ENCODE measurements around the gene SGIP1. TPM values are rescaled to one million over a fixed set of nuclear protein-coding genes. Genes with fewer than 3 reads are reported as not detected.
A peak's percentile ranks its signal among the peaks of the same experiment; 100 is the strongest.
"Not testable (repeated sequence)": the region's sequence is repeated elsewhere in the genome, so short reads cannot be mapped to it uniquely, and the experiment has no call there.

The SGIP1 gene
- total RNA-seq, 1 experiment from 2014 or later, result 8.5 TPM

- DNase-seq (ENCODE audit: low read depth), result no peak
- in situ Hi-C loops (cut with HindIII; ENCODE audit: low pct_unique_long_range_greater_than_20kb, low sequenced_read_pairs), result no loop called here
Measured at GRCh38 chr1:66732407-66733166, 198.6 kb downstream of the SGIP1 start.

- DNase-seq (ENCODE audit: low read depth), result no peak
- in situ Hi-C loops (cut with HindIII; ENCODE audit: low pct_unique_long_range_greater_than_20kb, low sequenced_read_pairs), result no loop called here
Measured at GRCh38 chr1:66733348-66734017, 199.5 kb downstream of the SGIP1 start.

- in situ Hi-C loops (cut with HindIII; ENCODE audit: low pct_unique_long_range_greater_than_20kb, low sequenced_read_pairs); DNase-seq (ENCODE audit: low read depth): not testable (repeated sequence)
Measured at GRCh38 chr1:66734531-66734930, 200.6 kb downstream of the SGIP1 start.

GRCh38 chr1:66737836-66738235 is 203.9 kb downstream of the SGIP1 start:
- in situ Hi-C loops (cut with HindIII; ENCODE audit: low pct_unique_long_range_greater_than_20kb, low sequenced_read_pairs), result no loop called here
- no peak for DNase-seq (ENCODE audit: low read depth)

GRCh38 chr1:66739401-66740157 is 205.6 kb downstream of the SGIP1 start:
- in situ Hi-C loops (cut with HindIII; ENCODE audit: low pct_unique_long_range_greater_than_20kb, low sequenced_read_pairs), result no loop called here
- no peak for DNase-seq (ENCODE audit: low read depth)

GRCh38 chr1:66745451-66745850 is 211.5 kb downstream of the SGIP1 start:
- in situ Hi-C loops (cut with HindIII; ENCODE audit: low pct_unique_long_range_greater_than_20kb, low sequenced_read_pairs), result no loop called here

GRCh38 chr1:66747501-66747900 is 213.5 kb downstream of the SGIP1 start:
- in situ Hi-C loops (cut with HindIII; ENCODE audit: low pct_unique_long_range_greater_than_20kb, low sequenced_read_pairs), result no loop called here
- no peak for DNase-seq (ENCODE audit: low read depth)

More at GRCh38 chr1:66745451-66745850, 211.5 kb downstream of the SGIP1 start:
- DNase-seq (ENCODE audit: low read depth), result no peak

GRCh38 chr1:66750577-66750976 is 216.6 kb downstream of the SGIP1 start:
- in situ Hi-C loops (cut with HindIII; ENCODE audit: low pct_unique_long_range_greater_than_20kb, low sequenced_read_pairs), result no loop called here
- no peak for DNase-seq (ENCODE audit: low read depth)

GRCh38 chr1:66751160-66751559 is 217.2 kb downstream of the SGIP1 start:
- in situ Hi-C loops (cut with HindIII; ENCODE audit: low pct_unique_long_range_greater_than_20kb, low sequenced_read_pairs), result no loop called here
- no peak for DNase-seq (ENCODE audit: low read depth)

- DNase-seq (ENCODE audit: low read depth), result no peak
- in situ Hi-C loops (cut with HindIII; ENCODE audit: low pct_unique_long_range_greater_than_20kb, low sequenced_read_pairs), result no loop called here
Measured at GRCh38 chr1:66752000-66752592, 218.1 kb downstream of the SGIP1 start, which contains the start of gene DYNLT5. TSS of gene DYNLT5 (plus strand) at chr1:66752459. CDS start at chr1:66754659, 2,200 bp downstream.

- in situ Hi-C loops (cut with HindIII; ENCODE audit: low pct_unique_long_range_greater_than_20kb, low sequenced_read_pairs), result no loop called here
- no peak for DNase-seq (ENCODE audit: low read depth)
Measured at GRCh38 chr1:66752671-66753371, 218.9 kb downstream of the SGIP1 start.

- no peak for DNase-seq (ENCODE audit: low read depth)
- in situ Hi-C loops (cut with HindIII; ENCODE audit: low pct_unique_long_range_greater_than_20kb, low sequenced_read_pairs), result no loop called here
Measured at GRCh38 chr1:66757722-66758240, 223.8 kb downstream of the SGIP1 start.

- in situ Hi-C loops (cut with HindIII; ENCODE audit: low pct_unique_long_range_greater_than_20kb, low sequenced_read_pairs), result no loop called here
- no peak for DNase-seq (ENCODE audit: low read depth)
Measured at GRCh38 chr1:66758241-66758755, 224.3 kb downstream of the SGIP1 start.

GRCh38 chr1:66760506-66760905 is 226.6 kb downstream of the SGIP1 start:
- DNase-seq (ENCODE audit: low read depth), result no peak
- in situ Hi-C loops (cut with HindIII; ENCODE audit: low pct_unique_long_range_greater_than_20kb, low sequenced_read_pairs), result no loop called here

- in situ Hi-C loops (cut with HindIII; ENCODE audit: low pct_unique_long_range_greater_than_20kb, low sequenced_read_pairs), result no loop called here
Measured at GRCh38 chr1:66761221-66761620, 227.3 kb downstream of the SGIP1 start.

GRCh38 chr1:66764994-66765578 is 231.1 kb downstream of the SGIP1 start:
- DNase-seq (ENCODE audit: low read depth), result peak; percentile 21
- in situ Hi-C loops (cut with HindIII; ENCODE audit: low pct_unique_long_range_greater_than_20kb, low sequenced_read_pairs), result no loop called here

More at GRCh38 chr1:66761221-66761620, 227.3 kb downstream of the SGIP1 start:
- no peak for DNase-seq (ENCODE audit: low read depth)

- in situ Hi-C loops (cut with HindIII; ENCODE audit: low pct_unique_long_range_greater_than_20kb, low sequenced_read_pairs), result no loop called here
Measured at GRCh38 chr1:66767626-66768025, 233.7 kb downstream of the SGIP1 start.

More at GRCh38 chr1:66767626-66768025, 233.7 kb downstream of the SGIP1 start:
- DNase-seq (ENCODE audit: low read depth), result no peak

Data from Caki2 (cell line).